Hematopoietic multipotent progenitor cell treated with erythropoietin and hydrocortisone succinate and interleukin-3 and kit ligand, for 17 days (in vitro differentiated cells): ENCODE data around the gene L3MBTL4.

Source experiments
- DNase-seq: peaks from one replicate; pipeline ENCODE4 v3.0.0-alpha.2; 2015; ENCODE audit warnings: low spot score

L3MBTL4 gene

DNA sequence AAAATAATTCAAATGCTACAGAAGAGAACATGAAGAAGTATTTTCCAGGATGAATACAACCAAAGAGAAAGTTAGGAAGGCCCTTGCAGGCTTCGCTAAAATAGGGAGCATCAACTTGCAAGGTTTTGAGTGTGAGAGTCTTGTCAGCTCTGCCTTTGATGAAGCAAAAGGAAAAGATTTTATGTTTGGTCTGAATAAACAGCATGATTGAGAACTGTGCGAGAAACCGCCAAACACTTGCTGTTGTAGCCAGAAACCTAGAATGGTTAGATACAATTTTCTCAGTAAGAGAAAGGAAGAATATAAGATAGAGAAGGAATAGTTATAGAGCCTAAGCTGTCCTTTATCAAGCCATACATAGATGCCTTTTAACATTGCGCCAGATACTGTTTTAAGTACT, 163.6 kb downstream of the L3MBTL4 start:
- no peak for DNase-seq

- no peak for DNase-seq
Measured at GRCh38 chr18:6249788-6250187, 164.9 kb downstream of the L3MBTL4 start.

DNA sequence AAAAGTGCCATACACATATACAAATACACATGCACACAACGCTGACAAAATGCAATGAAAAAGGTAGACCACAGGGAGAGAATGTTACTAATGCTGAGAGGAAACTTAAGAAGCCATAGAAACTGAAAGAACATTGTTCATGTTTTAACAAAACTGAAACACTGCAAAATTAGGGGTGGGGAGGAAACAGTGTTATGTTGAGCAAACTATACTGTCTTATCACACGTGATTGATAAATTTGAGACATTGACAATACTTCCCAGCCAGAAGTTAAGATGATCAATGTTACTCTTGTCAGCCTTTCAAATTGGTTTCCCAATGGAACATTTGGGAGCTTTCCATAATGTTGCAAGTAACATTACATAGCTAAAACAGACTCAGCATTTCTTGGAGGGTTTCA, 165.5 kb downstream of the L3MBTL4 start:
- DNase-seq = no peak

DNA sequence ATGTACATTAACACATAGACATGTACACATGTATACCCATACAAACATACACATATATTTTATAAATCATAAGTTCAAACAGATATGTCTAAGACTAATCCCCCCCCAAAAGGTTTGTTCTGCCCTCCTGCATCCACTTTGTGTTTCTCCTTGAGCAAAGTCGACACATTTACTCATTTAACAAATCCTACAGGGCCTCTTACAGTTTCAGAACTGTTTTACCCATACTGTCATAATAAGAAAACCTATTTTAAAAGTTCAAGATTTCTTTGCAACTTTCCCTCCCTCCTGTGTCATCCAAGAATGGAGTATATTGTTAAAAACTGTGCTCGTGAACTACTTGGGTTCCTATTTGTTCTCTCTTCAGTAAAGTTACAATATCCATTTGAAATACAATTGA, 166.7 kb downstream of the L3MBTL4 start:
- no peak for DNase-seq

- DNase-seq = no peak
Measured at GRCh38 chr18:6242004-6242403, 172.7 kb downstream of the L3MBTL4 start.

GRCh38 chr18:6239716-6240115, 175.0 kb downstream of the L3MBTL4 start:
- DNase-seq = no peak

GRCh38 chr18:6236258-6236657, 178.5 kb downstream of the L3MBTL4 start:
- no peak for DNase-seq

GRCh38 chr18:6222271-6222670, 192.4 kb downstream of the L3MBTL4 start:
- no peak for DNase-seq

DNA sequence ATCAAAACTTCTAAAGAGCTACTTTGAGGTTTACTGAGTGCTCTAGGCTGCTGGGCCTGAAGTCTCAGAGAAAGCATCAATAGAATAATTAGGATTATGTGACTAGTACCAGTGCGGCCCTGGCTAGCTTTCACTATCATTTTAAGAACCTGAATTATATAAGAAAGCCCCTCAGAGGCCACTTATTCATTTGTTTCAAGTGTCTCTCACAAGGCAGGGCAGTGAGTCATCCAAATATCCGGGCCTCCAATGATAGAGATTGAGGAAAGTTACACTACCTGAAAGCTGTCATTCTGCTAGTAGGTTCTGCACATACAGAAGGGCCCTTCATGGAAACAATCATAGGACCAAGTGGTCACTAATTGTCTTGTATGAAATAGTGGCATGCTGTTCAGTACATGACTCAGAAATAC, 193.1 kb downstream of the L3MBTL4 start:
- no peak for DNase-seq

DNA sequence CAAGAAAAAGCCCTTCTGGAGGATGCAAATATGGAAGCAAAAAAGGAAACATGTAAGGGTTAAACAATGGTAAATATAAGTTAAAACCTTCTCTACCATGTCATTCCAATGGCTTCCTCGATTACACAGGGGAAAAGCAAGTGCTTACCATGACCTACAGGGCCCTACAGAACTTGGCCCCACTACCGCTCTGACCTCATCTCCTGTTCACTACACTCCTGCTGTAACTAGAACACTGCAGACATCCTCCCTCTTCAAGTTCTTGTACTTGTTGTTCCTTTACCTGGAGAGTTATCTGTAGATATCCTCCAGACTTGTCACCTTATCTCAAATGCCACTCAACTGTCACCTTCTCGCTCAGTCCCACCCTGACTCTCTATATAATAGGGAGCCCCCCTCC, 194.6 kb downstream of the L3MBTL4 start:
- no peak for DNase-seq

DNA sequence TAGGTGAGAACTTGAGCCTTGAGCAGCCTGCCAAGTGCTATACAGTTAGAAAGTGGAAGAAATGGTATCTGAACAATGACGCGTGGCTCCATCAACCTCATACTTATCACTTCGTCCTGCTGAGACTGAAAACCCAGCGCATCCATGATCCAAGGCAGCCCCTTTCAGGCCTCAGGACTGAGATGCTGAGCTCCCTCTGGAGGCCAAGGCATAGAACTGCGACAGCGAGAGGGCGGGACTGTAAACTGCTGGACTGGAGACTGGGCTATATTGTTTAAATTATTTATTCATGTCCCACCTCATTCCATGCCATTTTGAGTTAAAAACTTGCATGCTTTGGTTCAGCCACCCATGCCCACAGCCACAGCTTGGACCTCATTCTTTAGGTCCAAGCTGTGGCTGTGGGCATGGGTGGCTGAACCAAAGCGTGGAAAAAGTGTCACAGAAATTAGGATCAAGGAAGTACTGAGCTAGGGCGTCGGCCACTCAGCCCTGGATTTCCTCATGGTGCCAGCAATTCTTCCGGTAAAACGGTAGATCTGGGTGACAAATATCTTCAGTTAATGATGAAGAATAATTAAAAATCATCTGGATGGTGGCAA, 195.5 kb downstream of the L3MBTL4 start:
- no peak for DNase-seq

GRCh38 chr18:6215888-6216287, 198.8 kb downstream of the L3MBTL4 start:
- no peak for DNase-seq

DNA sequence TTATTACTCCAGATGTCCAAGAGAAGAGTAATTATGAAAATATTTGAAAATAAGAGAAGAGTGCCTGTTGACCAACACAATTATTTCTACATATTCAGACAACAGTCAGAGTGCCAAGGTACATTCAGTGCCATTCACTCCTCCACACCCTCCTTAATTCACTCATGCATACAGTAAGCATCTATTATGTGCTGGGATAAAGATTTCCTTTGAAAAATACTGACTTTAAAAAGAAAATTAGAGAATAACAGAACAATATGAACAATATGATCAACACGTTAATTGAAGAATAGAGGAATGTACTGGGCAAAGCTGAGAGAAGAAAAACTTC, 203.6 kb downstream of the L3MBTL4 start:
- DNase-seq = no peak

GRCh38 chr18:6210349-6211173, 204.2 kb downstream of the L3MBTL4 start:
- no peak for DNase-seq

DNA sequence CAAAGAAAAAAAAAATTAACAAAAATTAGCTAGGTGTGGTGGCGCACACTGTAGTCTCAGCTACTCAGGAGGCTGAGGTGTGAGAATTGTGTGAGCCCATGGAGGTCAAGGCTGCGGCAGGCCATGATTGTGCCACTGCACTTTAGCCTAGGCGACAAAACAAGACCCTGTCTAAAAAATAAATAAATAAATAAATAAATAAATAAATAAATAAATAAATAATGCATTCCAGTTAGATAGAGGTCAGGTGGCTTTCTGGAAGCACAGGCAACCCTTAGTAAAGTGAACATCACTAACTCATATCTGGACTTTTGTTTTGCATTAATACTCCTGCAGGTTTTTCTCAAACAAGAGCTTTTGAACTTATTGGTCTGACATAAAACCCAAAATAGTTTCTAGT, 206.8 kb downstream of the L3MBTL4 start:
- DNase-seq = no peak

GRCh38 chr18:6207116-6207515, 207.6 kb downstream of the L3MBTL4 start:
- no peak for DNase-seq

GRCh38 chr18:6205706-6206105, 209.0 kb downstream of the L3MBTL4 start:
- no peak for DNase-seq

GRCh38 chr18:6204476-6204875, 210.2 kb downstream of the L3MBTL4 start:
- no peak for DNase-seq

DNA sequence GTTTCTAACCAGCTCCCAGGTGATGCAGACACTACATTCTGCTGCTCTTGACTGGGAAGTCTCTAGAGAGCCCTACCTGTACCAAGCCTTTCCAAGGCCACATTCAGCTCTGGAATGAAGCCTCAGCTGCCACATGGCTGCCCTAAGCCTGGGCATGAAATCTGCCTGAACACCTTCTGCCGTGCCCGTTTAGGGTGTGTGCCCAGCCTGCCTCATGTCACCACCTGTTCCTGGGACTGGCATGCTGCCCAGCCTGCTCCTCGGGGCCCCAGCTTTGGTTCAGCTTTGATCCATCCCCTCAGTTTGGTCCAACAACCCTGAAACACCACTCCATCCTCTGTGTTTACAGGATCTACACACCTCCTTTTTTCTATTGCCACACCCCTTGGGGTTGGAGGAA, 210.9 kb downstream of the L3MBTL4 start:
- no peak for DNase-seq

GRCh38 chr18:6202861-6203260, 211.8 kb downstream of the L3MBTL4 start:
- no peak for DNase-seq

DNA sequence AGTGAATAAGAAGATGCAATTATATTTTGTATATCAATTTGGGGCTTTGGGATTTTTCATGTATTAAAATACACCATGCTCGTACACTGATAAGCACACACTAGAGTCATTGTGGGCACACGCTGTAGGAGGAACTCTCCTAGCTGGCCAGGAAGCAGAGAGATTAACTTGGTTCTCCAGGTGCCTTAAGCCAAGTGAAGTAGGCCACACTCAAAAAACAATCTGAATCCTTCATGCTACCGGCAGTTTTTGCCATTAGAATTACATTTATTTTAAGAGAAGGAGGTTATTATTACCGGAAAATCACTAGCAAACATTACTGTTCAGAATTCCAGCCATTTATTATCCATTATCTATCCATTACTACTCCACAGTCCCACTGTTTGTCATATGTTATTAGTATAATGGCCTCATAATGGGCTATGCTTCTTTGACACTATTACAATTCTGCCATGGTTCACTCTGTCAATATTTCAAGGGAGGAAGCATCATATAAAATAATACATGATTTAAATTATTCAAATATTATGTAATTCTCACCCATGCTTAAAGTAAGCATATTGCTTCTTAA, 214.4 kb downstream of the L3MBTL4 start:
- no peak for DNase-seq

- no peak for DNase-seq
Measured at GRCh38 chr18:6199777-6200176, 214.9 kb downstream of the L3MBTL4 start.

DNA sequence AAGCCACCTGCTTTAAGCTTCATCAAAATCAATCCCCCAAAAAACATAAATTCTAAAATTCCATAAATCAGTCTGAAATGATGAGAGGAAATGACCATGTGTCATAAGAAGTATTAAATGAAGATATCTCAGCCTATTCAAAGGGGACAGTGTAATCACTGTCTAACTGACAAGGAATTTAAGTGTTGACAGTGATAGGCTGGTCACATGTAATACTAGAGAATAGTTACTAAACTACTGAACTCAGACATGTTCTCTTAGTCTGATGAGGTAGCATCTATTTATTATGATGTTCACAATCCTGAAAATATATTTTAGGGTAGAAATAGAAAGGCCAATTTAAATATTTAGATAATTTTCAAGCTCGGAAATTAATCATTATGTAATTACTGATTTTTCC, 216.1 kb downstream of the L3MBTL4 start:
- DNase-seq = no peak

GRCh38 chr18:6194640-6195039, 220.1 kb downstream of the L3MBTL4 start:
- no peak for DNase-seq
